GM19452 (cell line): ENCODE data around the gene TET2.

Source experiments
- ATAC-seq: cut with Tn5 transposase; IDR thresholded peaks from one replicate; pipeline ENCODE4 v1.9.1; 2021; ENCODE audit not compliant: unreplicated experiment

Gene TET2

GRCh38 chr4:105230287-105230686, 83.6 kb downstream of the TET2 start:
- no peak for ATAC-seq

GRCh38 chr4:105232374-105232773, 85.7 kb downstream of the TET2 start:
- ATAC-seq = no peak

- no peak for ATAC-seq
Observed at GRCh38 chr4:105234582-105234981, 87.9 kb downstream of the TET2 start.

GRCh38 chr4:105236202-105236915, 89.7 kb downstream of the TET2 start:
- ATAC-seq = peak; percentile 87

GRCh38 chr4:105236916-105237311, 90.2 kb downstream of the TET2 start:
- peak; percentile 42 for ATAC-seq

GRCh38 chr4:105240037-105240436, 93.4 kb downstream of the TET2 start:
- no peak for ATAC-seq

GRCh38 chr4:105241451-105241850, 94.8 kb downstream of the TET2 start:
- ATAC-seq = no peak

- no peak for ATAC-seq
Observed at GRCh38 chr4:105243446-105243845, 96.8 kb downstream of the TET2 start.

GRCh38 chr4:105246712-105247111, 100.0 kb downstream of the TET2 start:
- no peak for ATAC-seq

- ATAC-seq = no peak
Observed at GRCh38 chr4:105248613-105249012, 101.9 kb downstream of the TET2 start.

GRCh38 chr4:105257817-105258495, 111.3 kb downstream of the TET2 start:
- ATAC-seq = no peak

- no peak for ATAC-seq
Observed at GRCh38 chr4:105265689-105266088, 119.0 kb downstream of the TET2 start.

- ATAC-seq = no peak
Observed at GRCh38 chr4:105267280-105267679, 120.6 kb downstream of the TET2 start.

- ATAC-seq = no peak
Observed at GRCh38 chr4:105272002-105272401, 125.3 kb downstream of the TET2 start.

- no peak for ATAC-seq
Observed at GRCh38 chr4:105273230-105273629, 126.6 kb downstream of the TET2 start.

- ATAC-seq = no peak
Observed at GRCh38 chr4:105274090-105274489, 127.4 kb downstream of the TET2 start.

GRCh38 chr4:105274504-105274903, 127.8 kb downstream of the TET2 start:
- no peak for ATAC-seq

GRCh38 chr4:105276361-105277104, 129.9 kb downstream of the TET2 start:
- no peak for ATAC-seq

- no peak for ATAC-seq
Observed at GRCh38 chr4:105277702-105278101, 131.0 kb downstream of the TET2 start.

- ATAC-seq = no peak
Observed at GRCh38 chr4:105279314-105279713, 132.6 kb downstream of the TET2 start.

- ATAC-seq = no peak
Observed at GRCh38 chr4:105280338-105281123, 133.9 kb downstream of the TET2 start.
